Astrocyte (in vitro differentiated cells and primary cell): ENCODE results near the gene SNX22. TPM values are rescaled to one million over a fixed set of nuclear protein-coding genes. Genes with fewer than 3 reads are reported as not detected.

Source experiments
- DNase-seq: peaks from one replicate; pipeline ENCODE4 v3.0.0-alpha.2; 2010; ENCODE audit warnings: low read depth
- FAIRE-seq: peaks from 2 replicates; lab custom pipeline; 2011; peaks lifted over from hg19 to GRCh38; lab: Jason Lieb, UNC
- H2AFZ ChIP-seq: 2 replicates; pipeline ENCODE4 v1.6.0; 2012; ENCODE audit warnings: low read depth, low read length, inconsistent platforms
- H3K27ac ChIP-seq: 2 replicates; pipeline ENCODE4 v1.5.1; 2011; ENCODE audit warnings: low read depth, low read length, inconsistent platforms
- H3K27me3 ChIP-seq: 2 replicates; pipeline ENCODE4 v1.6.0; 2011; ENCODE audit warnings: low read length, inconsistent platforms; ENCODE audit not compliant: insufficient read depth
- H3K36me3 ChIP-seq: 2 replicates; pipeline ENCODE4 v1.5.1; 2011; ENCODE audit warnings: low read length, inconsistent platforms; ENCODE audit not compliant: insufficient read depth
- H3K4me1 ChIP-seq: 2 replicates; pipeline ENCODE4 v1.5.1; 2011; ENCODE audit warnings: low read length, inconsistent platforms; ENCODE audit not compliant: insufficient read depth
- H3K4me2 ChIP-seq: 2 replicates; pipeline ENCODE4 v1.6.0; 2012; ENCODE audit warnings: low read length, inconsistent platforms
- H3K4me3 ChIP-seq: 2 replicates; pipeline ENCODE4 v1.5.1; 2011; ENCODE audit warnings: low read depth, mild to moderate bottlenecking, low read length, inconsistent platforms; ENCODE audit not compliant: insufficient read depth
- H3K79me2 ChIP-seq: 2 replicates; pipeline ENCODE4 v1.6.0; 2012; ENCODE audit warnings: mild to moderate bottlenecking, low read length, inconsistent platforms; ENCODE audit not compliant: insufficient read depth
- H3K9ac ChIP-seq: 2 replicates; pipeline ENCODE4 v1.6.0; 2012; ENCODE audit warnings: mild to moderate bottlenecking, low read length, inconsistent platforms
- H3K9me3 ChIP-seq: 2 replicates; pipeline ENCODE4 v1.5.1; 2012; ENCODE audit warnings: low read depth, mild to moderate bottlenecking, low read length, inconsistent platforms; ENCODE audit not compliant: insufficient read depth
- H4K20me1 ChIP-seq: 2 replicates; pipeline ENCODE4 v1.6.0; 2012; ENCODE audit warnings: low read length, inconsistent platforms; ENCODE audit not compliant: insufficient read depth
- H3K27ac Mint-ChIP-seq: one replicate; pipeline ENCODE4 v1.8.0; 2021; ENCODE audit warnings: mild to moderate bottlenecking, mixed read lengths; ENCODE audit not compliant: unreplicated experiment
- H3K27me3 Mint-ChIP-seq: one replicate; pipeline ENCODE4 v1.8.0; 2021; ENCODE audit warnings: low read depth, mixed read lengths; ENCODE audit not compliant: unreplicated experiment
- H3K36me3 Mint-ChIP-seq: one replicate; pipeline ENCODE4 v1.8.0; 2021; ENCODE audit warnings: low read depth, mixed read lengths; ENCODE audit not compliant: unreplicated experiment
- H3K4me1 Mint-ChIP-seq: one replicate; pipeline ENCODE4 v1.8.0; 2021; ENCODE audit warnings: low read depth, mixed read lengths; ENCODE audit not compliant: unreplicated experiment
- H3K4me3 Mint-ChIP-seq: one replicate; pipeline ENCODE4 v1.8.0; 2021; ENCODE audit warnings: mild to moderate bottlenecking, moderate library complexity, mixed read lengths; ENCODE audit not compliant: unreplicated experiment
- H3K9me3 Mint-ChIP-seq: one replicate; pipeline ENCODE4 v1.8.0; 2021; ENCODE audit warnings: mild to moderate bottlenecking, mixed read lengths; ENCODE audit not compliant: unreplicated experiment
- EZH2 ChIP-seq: IDR thresholded peaks from 2 replicates; pipeline ENCODE4 v1.6.1; 2012; ENCODE audit warnings: mild to moderate bottlenecking, low read length, inconsistent platforms; ENCODE audit not compliant: insufficient read depth
- total RNA-seq: library from RNA; stranded (reverse); gene quantifications from 2 replicates; pipeline ENCODE4 v1.2.1, GENCODE V29; 2021
- TF ChIP-seq, protein P1 (sequence below): IDR thresholded peaks from 2 replicates; pipeline ENCODE4 v1.5.1; 2011; ENCODE audit warnings: low read depth, mild to moderate bottlenecking, inconsistent platforms, low read length, moderate library complexity; ENCODE audit not compliant: insufficient read depth

The SNX22 gene
- total RNA-seq, 1 donor from 2014 or later: 0.27 TPM

GRCh38 chr15:64164436-64164835 lies 12.9 kb downstream of the SNX22 start:
- Mint-ChIP-seq H3K36me3 (peaks cover 18% of the 10 kb centered on the region), H3K4me3 (peak overlapping the region; percentile 54), H3K4me1 (peaks cover 23% of the 10 kb centered on the region), H3K27ac (peak overlapping the region; percentile 5), H3K9me3 (no peaks in the 10 kb centered on the region), H3K27me3 (no peaks in the 10 kb centered on the region)
- Histone ChIP-seq H3K9ac (no peak overlapping the region), H3K9me3 (no peaks in the 10 kb centered on the region), H4K20me1 (peaks cover 28% of the 10 kb centered on the region), H3K79me2 (peaks cover 33% of the 10 kb centered on the region), H3K4me1 (peaks cover 25% of the 10 kb centered on the region), H3K4me3 (no peak overlapping the region), H3K4me2 (no peak overlapping the region), H3K27ac (no peak overlapping the region), H3K36me3 (peaks cover 10% of the 10 kb centered on the region), H3K27me3 (no peaks in the 10 kb centered on the region), H2AFZ (no peak overlapping the region)
- DNase-seq (no peak), FAIRE-seq (no peak)
- no peak for TF ChIP-seq EZH2
- TF ChIP-seq, protein P1, sequence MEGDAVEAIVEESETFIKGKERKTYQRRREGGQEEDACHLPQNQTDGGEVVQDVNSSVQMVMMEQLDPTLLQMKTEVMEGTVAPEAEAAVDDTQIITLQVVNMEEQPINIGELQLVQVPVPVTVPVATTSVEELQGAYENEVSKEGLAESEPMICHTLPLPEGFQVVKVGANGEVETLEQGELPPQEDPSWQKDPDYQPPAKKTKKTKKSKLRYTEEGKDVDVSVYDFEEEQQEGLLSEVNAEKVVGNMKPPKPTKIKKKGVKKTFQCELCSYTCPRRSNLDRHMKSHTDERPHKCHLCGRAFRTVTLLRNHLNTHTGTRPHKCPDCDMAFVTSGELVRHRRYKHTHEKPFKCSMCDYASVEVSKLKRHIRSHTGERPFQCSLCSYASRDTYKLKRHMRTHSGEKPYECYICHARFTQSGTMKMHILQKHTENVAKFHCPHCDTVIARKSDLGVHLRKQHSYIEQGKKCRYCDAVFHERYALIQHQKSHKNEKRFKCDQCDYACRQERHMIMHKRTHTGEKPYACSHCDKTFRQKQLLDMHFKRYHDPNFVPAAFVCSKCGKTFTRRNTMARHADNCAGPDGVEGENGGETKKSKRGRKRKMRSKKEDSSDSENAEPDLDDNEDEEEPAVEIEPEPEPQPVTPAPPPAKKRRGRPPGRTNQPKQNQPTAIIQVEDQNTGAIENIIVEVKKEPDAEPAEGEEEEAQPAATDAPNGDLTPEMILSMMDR: no peak

DNA sequence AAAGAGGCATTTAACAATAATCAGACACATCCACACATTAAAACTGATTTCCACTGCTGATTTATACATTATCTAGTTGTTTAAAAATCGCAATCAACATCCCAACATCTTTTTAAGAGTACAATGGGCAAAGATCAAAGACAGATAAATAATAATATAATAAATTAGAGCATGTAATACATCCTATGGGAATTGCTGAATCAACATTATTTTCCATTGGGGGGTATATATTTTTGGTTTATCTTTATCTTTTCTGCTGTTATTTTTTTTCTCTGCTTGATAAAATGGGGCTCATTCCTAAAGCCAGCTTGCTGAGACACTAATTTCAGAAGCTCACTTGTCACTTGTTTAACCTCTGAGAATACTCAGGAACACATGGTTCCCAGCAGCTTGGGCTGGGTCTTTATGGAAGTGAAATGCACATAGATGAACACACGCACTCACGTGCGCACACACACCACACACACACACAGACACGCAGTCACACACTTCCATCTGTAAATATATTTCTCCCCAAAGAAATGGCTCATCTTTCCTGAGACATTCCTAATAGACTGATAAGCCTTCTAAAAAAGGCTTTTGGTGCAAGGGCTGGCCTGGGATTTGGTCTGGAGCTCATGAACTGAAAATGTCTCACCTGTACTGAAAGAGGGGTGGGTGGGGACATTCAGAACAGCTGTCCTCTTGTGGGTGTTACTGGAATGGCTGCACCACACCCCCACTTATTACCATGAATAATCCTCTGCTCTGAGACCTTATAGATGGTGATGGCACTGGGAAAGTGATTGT lies 14.8 kb downstream of the SNX22 start:
- Mint-ChIP-seq H3K36me3 (peaks cover 15% of the 10 kb centered on the region), H3K27me3 (no peaks in the 10 kb centered on the region), H3K27ac (no peak overlapping the region), H3K9me3 (no peaks in the 10 kb centered on the region), H3K4me1 (peaks cover 14% of the 10 kb centered on the region), H3K4me3 (no peak overlapping the region)
- Histone ChIP-seq H3K4me3 (no peak overlapping the region), H3K36me3 (no peaks in the 10 kb centered on the region), H3K4me1 (peaks cover 16% of the 10 kb centered on the region), H3K4me2 (no peak overlapping the region), H3K79me2 (peaks cover 15% of the 10 kb centered on the region), H3K27ac (no peak overlapping the region), H2AFZ (no peak overlapping the region), H3K9ac (no peak overlapping the region), H4K20me1 (peaks cover 10% of the 10 kb centered on the region), H3K27me3 (no peaks in the 10 kb centered on the region), H3K9me3 (no peaks in the 10 kb centered on the region)
- DNase-seq: no peak
- no peak for TF ChIP-seq EZH2
- TF ChIP-seq, protein P1: no peak
- FAIRE-seq: no peak

DNA sequence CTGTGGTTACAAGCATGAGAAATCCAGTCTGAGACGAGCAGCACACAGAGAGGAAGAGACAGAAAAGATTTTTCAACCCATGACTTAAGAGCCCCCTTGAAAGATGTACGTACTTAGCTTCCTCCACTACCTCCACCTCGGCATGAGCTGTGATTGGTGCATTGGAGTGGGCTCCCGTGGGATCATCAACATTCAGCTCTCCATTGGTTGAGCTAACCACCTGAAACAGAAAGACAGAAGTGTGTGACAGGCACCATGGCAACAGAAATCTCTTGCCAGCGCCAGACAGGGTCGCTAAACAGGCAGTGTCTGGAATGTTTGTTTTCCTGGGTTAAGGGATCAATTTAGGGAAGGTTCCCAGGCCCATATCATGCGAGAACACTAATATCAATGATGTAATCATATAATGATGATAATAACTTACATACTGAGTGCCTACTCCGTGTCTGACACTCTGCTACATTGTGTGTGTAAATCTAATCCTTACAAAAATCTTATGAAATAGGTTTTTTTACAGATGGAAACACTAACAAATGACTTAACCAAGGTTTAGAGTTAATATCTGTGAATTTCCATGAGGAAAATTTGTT lies 28.8 kb downstream of the SNX22 start:
- peaks cover 13% of the 10 kb centered on the region for H3K36me3 ChIP-seq
- Mint-ChIP-seq H3K36me3 (peaks cover 18% of the 10 kb centered on the region), H3K4me1 (peaks cover 5% of the 10 kb centered on the region), H3K27ac (no peak overlapping the region), H3K27me3 (no peaks in the 10 kb centered on the region), H3K9me3 (no peaks in the 10 kb centered on the region), H3K4me3 (no peak overlapping the region)
- peaks cover 3% of the 10 kb centered on the region for H4K20me1 ChIP-seq
- H3K9ac ChIP-seq: no peak overlapping the region
- FAIRE-seq: no peak
- H3K27me3 ChIP-seq: no peaks in the 10 kb centered on the region
- H3K9me3 ChIP-seq: no peaks in the 10 kb centered on the region
- no peaks in the 10 kb centered on the region for H3K4me1 ChIP-seq
- no peak overlapping the region for H3K27ac ChIP-seq
- no peak for DNase-seq
- no peak overlapping the region for H3K4me2 ChIP-seq
- no peaks in the 10 kb centered on the region for H3K79me2 ChIP-seq
- no peak overlapping the region for H3K4me3 ChIP-seq
- H2AFZ ChIP-seq: no peak overlapping the region
- TF ChIP-seq, protein P1: no peak
- no peak for TF ChIP-seq EZH2
